Pancreas (tissue), 10 donors: ENCODE results near the gene OVOL3. TPM values are rescaled to one million over a fixed set of nuclear protein-coding genes. Genes with fewer than 3 reads are reported as not detected.

Source experiments
- ATAC-seq, 4 donors: fragments of 200-7000 bp; cut with Tn5 transposase; one replicate each; pipeline versions ENCODE4 v1.8.0 to v1.9.1; 2020; ENCODE audit warnings: mild to moderate bottlenecking in 4 of 4, moderate library complexity in 4 of 4
- DNase-seq, 6 donors: peaks; one replicate each; pipeline ENCODE4 v3.0.0-alpha.2; 2020
- FAIRE-seq: peaks from 2 replicates; lab custom pipeline; 2012; peaks lifted over from hg19 to GRCh38; lab: Jason Lieb, UNC
- H3K27ac ChIP-seq, 4 donors: fragments of 200-600 bp; sonication (generic); 1 replicate in 3 of 4; 2 replicates in 1 of 4; pipeline versions ENCODE4 v1.5.0 to v1.8.0; 2020
- H3K27me3 ChIP-seq, 4 donors: fragments of 200-600 bp; one replicate each; pipeline ENCODE4 v1.8.0; 2021
- H3K36me3 ChIP-seq, 3 donors: fragments of 200-600 bp; sonication (generic) in 1 of 3; one replicate each; pipeline versions ENCODE4 v1.5.0 to v1.8.0; 2020 to 2021
- H3K4me1 ChIP-seq, 3 donors: fragments of 200-600 bp; one replicate each; pipeline ENCODE4 v1.8.0; 2021
- H3K4me3 ChIP-seq, 4 donors: fragments of 200-600 bp; sonication (generic) in 2 of 4; one replicate each; pipeline versions ENCODE4 v1.5.0 to v1.8.0; 2020 to 2021
- H3K9me3 ChIP-seq, 4 donors: fragments of 200-600 bp; one replicate each; pipeline ENCODE4 v1.8.0; 2021
- WGBS, 2 donors: extraction: QIAGEN DNeasy Blood & Tissue Kit; methylation state at CpG; one replicate each; pipeline ENCODE4 v1.1.7; 2013; 5-methylcytosine and 5-hydroxymethylcytosine counted together
- intact Hi-C, 3 donors: fragments of 100-400 bp; cut with DNase I; formaldehyde crosslinking; loops; one replicate each; pipeline versions ENCODE4 v1.11.1 to v1.14.2; 2022
- polyA plus RNA-seq, 2 donors: library from polyadenylated mRNA; stranded (reverse); fragments of 200-250 nt; gene quantifications; one replicate each; pipeline ENCODE4 v1.2.3, GENCODE V29; 2013
- total RNA-seq, 6 donors: library from RNA; stranded (reverse); fragmentation: NEBNext Ultra II Directional in 4 of 6; extraction: Animal tissue kit (Norgen Biotek cat#: 25700) in 4 of 6; gene quantifications; one replicate each; pipeline versions ENCODE4 v1.2.1 to v1.2.4, GENCODE V29; 2021 to 2023
- TF ChIP-seq, protein P1 (sequence below), 4 donors: fragments of 200-600 bp; sonication (generic) in 3 of 4; IDR thresholded peaks; one replicate each; pipeline versions ENCODE4 v1.5.0 to v1.8.0; 2021; ENCODE audit warnings: antibody characterized with exemption in 4 of 4
- donor health status: healthy with polysubstance abuse.
- donor health status: DM: no; HTN: no; CAD: no; lungs with moderate emphysema.
- donor health status: DM: no; HTN: no; CAD: no.
- donor health status: control.
- donor health status: control.
- donor health status: Bipolar disorder and iron deficiency.
- donor health status: DM: yes; HTN: yes; CAD: no.
- donor health status: DM: no; HTN: no; CAD: no.
- donor health status: DM: no; HTN: no; CAD: no.
- donor health status: DM: yes; HTN: yes; CAD: no.

The OVOL3 gene
- total and polyA plus RNA-seq, 8 donors = not detected

DNA sequence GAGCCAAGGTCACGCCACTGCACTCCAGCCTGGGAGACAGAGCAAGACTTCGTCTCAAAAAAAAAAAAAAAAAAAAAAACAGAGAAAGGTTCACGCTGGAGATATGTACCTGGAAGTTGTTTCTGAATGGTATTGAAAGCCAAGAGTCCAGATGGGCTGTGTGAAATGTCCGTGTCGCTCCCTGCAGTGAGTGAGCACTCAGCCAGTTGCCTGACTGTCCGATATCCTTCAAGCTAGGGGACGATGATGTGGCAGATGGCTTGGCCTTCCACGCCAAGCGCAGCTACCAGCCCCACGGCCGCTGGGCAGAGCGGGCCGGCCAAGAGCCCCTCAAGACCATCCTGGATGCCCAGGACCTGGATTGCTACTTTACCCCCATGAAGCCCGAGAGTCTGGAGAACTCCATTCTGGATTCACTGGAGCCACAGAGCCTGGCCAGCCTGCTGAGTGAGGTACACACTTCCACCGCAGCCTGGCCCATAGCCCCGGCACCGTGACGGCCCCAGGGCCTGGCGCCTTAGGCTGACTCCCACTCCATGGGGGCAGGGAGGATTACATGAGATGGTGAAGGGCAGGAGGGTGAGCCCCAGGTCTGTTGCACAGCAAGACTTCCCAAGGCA, 11.7 kb upstream of the OVOL3 start:
- FAIRE-seq (no peak), ATAC-seq (no peak), DNase-seq (no peak)
- H3K4me3 ChIP-seq = no peak overlapping the region
- WGBS, 2 donors = 85 to 89% methylated on average over 18 to 19 of the region's 19 CpGs
- no peaks in the 10 kb centered on the region for H3K9me3 ChIP-seq
- no peaks in the 10 kb centered on the region for H3K36me3 ChIP-seq
- H3K4me1 ChIP-seq = no peaks in the 10 kb centered on the region
- no peak overlapping the region for H3K27ac ChIP-seq
- TF ChIP-seq, protein P1, sequence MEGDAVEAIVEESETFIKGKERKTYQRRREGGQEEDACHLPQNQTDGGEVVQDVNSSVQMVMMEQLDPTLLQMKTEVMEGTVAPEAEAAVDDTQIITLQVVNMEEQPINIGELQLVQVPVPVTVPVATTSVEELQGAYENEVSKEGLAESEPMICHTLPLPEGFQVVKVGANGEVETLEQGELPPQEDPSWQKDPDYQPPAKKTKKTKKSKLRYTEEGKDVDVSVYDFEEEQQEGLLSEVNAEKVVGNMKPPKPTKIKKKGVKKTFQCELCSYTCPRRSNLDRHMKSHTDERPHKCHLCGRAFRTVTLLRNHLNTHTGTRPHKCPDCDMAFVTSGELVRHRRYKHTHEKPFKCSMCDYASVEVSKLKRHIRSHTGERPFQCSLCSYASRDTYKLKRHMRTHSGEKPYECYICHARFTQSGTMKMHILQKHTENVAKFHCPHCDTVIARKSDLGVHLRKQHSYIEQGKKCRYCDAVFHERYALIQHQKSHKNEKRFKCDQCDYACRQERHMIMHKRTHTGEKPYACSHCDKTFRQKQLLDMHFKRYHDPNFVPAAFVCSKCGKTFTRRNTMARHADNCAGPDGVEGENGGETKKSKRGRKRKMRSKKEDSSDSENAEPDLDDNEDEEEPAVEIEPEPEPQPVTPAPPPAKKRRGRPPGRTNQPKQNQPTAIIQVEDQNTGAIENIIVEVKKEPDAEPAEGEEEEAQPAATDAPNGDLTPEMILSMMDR (IDR thresholded peaks at IDR 0.05) = no peak
- intact Hi-C loops = no loop called here
- no peaks in the 10 kb centered on the region for H3K27me3 ChIP-seq

DNA sequence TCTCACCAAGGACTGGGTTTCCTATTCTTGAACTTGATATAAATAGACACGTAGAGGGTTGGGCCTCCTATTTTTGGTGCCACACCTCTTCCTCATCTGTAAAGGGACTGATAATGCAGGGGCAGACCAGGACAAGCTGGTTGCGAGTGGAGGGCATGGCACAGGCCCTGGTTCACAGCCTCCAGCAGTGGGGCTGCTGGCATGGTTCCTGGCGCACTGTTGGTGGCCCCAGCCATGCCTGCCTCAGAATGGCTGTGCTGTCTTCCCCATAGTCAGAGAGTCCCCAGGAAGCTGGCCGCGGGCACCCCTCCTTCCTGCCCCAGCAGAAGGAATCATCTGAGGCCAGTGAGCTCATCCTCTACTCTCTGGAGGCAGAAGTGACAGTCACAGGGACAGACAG, 10.5 kb upstream of the OVOL3 start:
- Histone ChIP-seq H3K9me3 (no peaks in the 10 kb centered on the region), H3K36me3 (no peaks in the 10 kb centered on the region), H3K27me3 (no peaks in the 10 kb centered on the region), H3K4me1 (no peaks in the 10 kb centered on the region), H3K4me3 (no peak overlapping the region), H3K27ac (no peak overlapping the region)
- WGBS, 2 donors = 84 to 88% methylated on average over 5 of the region's 5 CpGs
- intact Hi-C loops = no loop called here
- no peak for DNase-seq
- no peak for ATAC-seq
- FAIRE-seq = no peak
- TF ChIP-seq, protein P1 (IDR thresholded peaks at IDR 0.05) = no peak

DNA sequence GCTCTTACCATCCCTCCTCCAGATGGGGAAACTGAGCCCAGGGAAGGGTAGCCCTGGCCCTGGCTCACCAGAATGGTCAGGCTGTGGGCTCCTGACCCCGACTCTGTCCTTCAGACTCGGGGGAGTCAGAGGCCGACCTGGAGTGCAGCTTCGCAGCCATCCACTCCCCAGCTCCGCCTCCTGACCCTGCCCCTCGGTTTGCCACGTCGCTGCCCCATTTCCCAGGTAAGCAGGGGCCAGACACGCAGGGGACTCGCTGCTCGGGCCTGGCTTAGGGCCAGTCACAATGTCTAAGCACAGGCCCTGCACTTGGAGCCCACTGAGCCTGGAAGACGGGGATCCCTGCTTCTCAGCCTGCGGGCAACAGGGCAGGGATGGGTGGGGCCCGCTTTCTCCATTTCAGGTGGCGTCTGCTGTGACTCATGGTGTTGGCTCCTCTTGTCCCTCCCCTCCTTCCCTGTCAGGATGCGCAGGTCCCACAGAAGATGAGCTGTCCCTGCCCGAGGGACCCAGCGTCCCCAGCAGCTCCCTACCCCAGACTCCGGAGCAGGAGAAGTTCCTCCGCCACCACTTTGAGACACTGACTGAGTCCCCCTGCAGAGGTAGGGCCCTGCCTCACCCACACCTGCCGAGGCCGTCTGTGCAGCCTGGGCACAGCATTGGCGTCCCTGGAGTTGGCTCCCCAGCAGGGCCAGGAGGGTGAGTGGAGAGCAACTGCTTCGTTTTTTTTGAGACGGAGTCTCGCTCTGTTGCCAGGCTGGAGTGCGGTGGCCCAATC, 9.2 kb upstream of the OVOL3 start:
- DNase-seq = no peak
- no peak for FAIRE-seq

DNA sequence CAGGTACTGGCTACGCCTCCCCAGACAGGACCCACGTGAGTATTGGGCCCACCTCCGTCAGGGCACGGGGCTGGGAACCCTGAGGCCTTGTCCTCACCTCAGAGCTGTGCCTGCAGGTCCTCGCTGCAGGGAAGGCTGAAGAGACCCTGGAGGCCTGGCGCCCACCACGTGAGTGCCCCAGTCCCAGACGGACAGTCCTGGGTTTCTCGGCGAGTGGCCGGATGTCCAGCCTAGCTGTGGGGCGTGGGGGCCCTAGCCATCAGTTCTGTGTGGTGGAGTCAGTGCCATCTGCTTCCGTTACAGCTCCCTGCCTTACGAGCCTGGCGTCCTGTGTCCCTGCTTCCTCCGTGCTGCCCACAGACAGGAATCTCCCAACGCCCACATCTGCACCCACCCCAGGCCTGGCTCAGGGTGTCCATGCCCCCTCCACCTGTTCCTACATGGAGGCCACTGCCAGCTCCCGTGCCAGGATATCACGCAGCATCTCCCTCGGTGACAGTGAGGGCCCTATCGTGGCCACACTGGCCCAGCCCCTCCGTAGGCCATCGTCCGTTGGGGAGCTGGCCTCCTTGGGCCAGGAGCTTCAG, 7.8 kb upstream of the OVOL3 start:
- Histone ChIP-seq H3K36me3 (no peaks in the 10 kb centered on the region), H3K4me1 (no peaks in the 10 kb centered on the region), H3K27me3 (no peaks in the 10 kb centered on the region), H3K4me3 (no peak overlapping the region), H3K27ac (no peak overlapping the region), H3K9me3 (no peaks in the 10 kb centered on the region)
- DNase-seq = no peak
- intact Hi-C loops = no loop called here
- no peak for FAIRE-seq
- 89 to 93% methylated on average over 24 of the region's 24 CpGs for WGBS, 2 donors
- ATAC-seq = no peak
- TF ChIP-seq, protein P1 (IDR thresholded peaks at IDR 0.05) = no peak

More for the DNA sequence above, 9.2 kb upstream of the OVOL3 start:
- Histone ChIP-seq H3K4me1 (no peaks in the 10 kb centered on the region), H3K4me3 (no peak overlapping the region), H3K27ac (no peak overlapping the region), H3K36me3 (no peaks in the 10 kb centered on the region), H3K27me3 (no peaks in the 10 kb centered on the region), H3K9me3 (no peaks in the 10 kb centered on the region)
- intact Hi-C loops = no loop called here
- TF ChIP-seq, protein P1 (IDR thresholded peaks at IDR 0.05) = no peak
- 86 to 89% methylated on average over 27 of the region's 27 CpGs for WGBS, 2 donors
- no peak for ATAC-seq
